DOHH2 (cell line): ENCODE results near the gene ADAMTS13.

Experiments used
- H3F3A ChIP-seq: fragments of 200-600 bp; sonication (generic), shearing (Covaris generic); 2 replicates; pipeline ENCODE4 v1.6.0; 2016; ENCODE audit warnings: antibody characterized with exemption, mild to moderate bottlenecking; ENCODE audit not compliant: control insufficient read depth, insufficient read depth
- H3K27ac ChIP-seq: fragments of 200-600 bp; sonication (generic); 2 replicates; pipeline ENCODE4 v1.5.1; 2014; ENCODE audit warnings: low read depth, mild to moderate bottlenecking, low read length, moderate library complexity
- H3K27me3 ChIP-seq: fragments of 200-600 bp; sonication (generic); 2 replicates; pipeline ENCODE4 v1.6.1; 2014; ENCODE audit warnings: mild to moderate bottlenecking, low read length, mixed read lengths; ENCODE audit not compliant: control insufficient read depth
- H3K36me3 ChIP-seq: fragments of 200-600 bp; sonication (generic); 2 replicates; pipeline ENCODE4 v1.6.1; 2014; ENCODE audit warnings: mild to moderate bottlenecking, low read length, moderate library complexity, mixed read lengths; ENCODE audit not compliant: control insufficient read depth
- H3K4me1 ChIP-seq: fragments of 200-600 bp; sonication (generic); 2 replicates; pipeline ENCODE4 v1.6.1; 2014; ENCODE audit warnings: mild to moderate bottlenecking, low read length, mixed read lengths; ENCODE audit not compliant: control insufficient read depth
- H3K4me2 ChIP-seq: fragments of 200-600 bp; sonication (generic); 2 replicates; pipeline ENCODE4 v1.6.0; 2014; ENCODE audit warnings: mild to moderate bottlenecking, low read length, moderate library complexity
- H3K4me3 ChIP-seq: fragments of 200-600 bp; sonication (generic); 2 replicates; pipeline ENCODE4 v1.5.1; 2014; ENCODE audit warnings: mild to moderate bottlenecking, low read length, mixed read lengths
- H3K79me2 ChIP-seq: fragments of 200-600 bp; sonication (generic); 2 replicates; pipeline ENCODE4 v1.6.1; 2014; ENCODE audit warnings: mild to moderate bottlenecking, low read length, mixed read lengths; ENCODE audit not compliant: control insufficient read depth
- H3K9me2 ChIP-seq: fragments of 200-600 bp; sonication (generic); replicated peaks from 2 replicates; pipeline ENCODE4 v1.6.1; 2014; ENCODE audit warnings: mild to moderate bottlenecking, low read length, mixed read lengths; ENCODE audit not compliant: control insufficient read depth
- H3K9me3 ChIP-seq: fragments of 200-600 bp; sonication (generic); 2 replicates; pipeline ENCODE4 v1.6.1; 2014; ENCODE audit warnings: antibody characterized with exemption, low read length, mixed read lengths; ENCODE audit not compliant: control insufficient read depth, insufficient read depth
- H4K20me1 ChIP-seq: fragments of 200-600 bp; sonication (generic); 2 replicates; pipeline ENCODE4 v1.6.0; 2014; ENCODE audit warnings: low read depth, mild to moderate bottlenecking, antibody characterized with exemption, low read length, moderate library complexity; ENCODE audit not compliant: control insufficient read depth, insufficient read depth
- CTCF ChIP-seq: fragments of 200-600 bp; sonication (generic); IDR thresholded peaks from one replicate; pipeline ENCODE4 v1.5.1; 2014; ENCODE audit warnings: antibody characterized with exemption, mild to moderate bottlenecking, low read depth, low read length; ENCODE audit not compliant: poor library complexity, severe bottlenecking
- EZH2phosphoT487 ChIP-seq: fragments of 200-600 bp; sonication (generic); IDR thresholded peaks from 2 replicates; pipeline ENCODE4 v1.6.1; 2017; ENCODE audit warnings: borderline replicate concordance, mild to moderate bottlenecking, antibody characterized with exemption, low read length, moderate library complexity, mixed read lengths

The ADAMTS13 gene

DNA sequence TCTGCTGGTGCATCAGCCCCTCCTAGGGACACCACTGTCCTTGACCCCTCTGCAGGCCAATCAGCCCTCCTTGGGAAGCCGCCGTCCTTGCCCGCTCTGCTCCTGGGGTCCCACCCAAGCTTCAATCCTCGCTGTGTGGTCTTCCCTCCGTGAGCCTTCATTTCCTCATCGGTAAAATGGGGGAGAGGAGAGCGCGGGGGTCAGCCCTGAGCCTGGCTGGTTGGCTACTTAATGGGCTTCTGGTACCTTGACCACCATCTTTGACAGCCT, 69.4 kb downstream of the ADAMTS13 start:
- no peaks in the 10 kb centered on the region for H3K9me3 ChIP-seq
- no peaks in the 10 kb centered on the region for H3F3A ChIP-seq
- TF ChIP-seq EZH2phosphoT487, result no peak
- no peak for TF ChIP-seq CTCF
- no peaks in the 10 kb centered on the region for H4K20me1 ChIP-seq
- no peak overlapping the region for H3K4me3 ChIP-seq
- no peaks in the 10 kb centered on the region for H3K9me2 ChIP-seq
- H3K36me3 ChIP-seq, result no peaks in the 10 kb centered on the region
- H3K27ac ChIP-seq, result no peak overlapping the region
- no peak overlapping the region for H3K4me2 ChIP-seq
- H3K27me3 ChIP-seq, result peaks cover 7% of the 10 kb centered on the region; the same call in 1 of the 2 replicates
- no peaks in the 10 kb centered on the region for H3K79me2 ChIP-seq
- H3K4me1 ChIP-seq, result no peaks in the 10 kb centered on the region

DNA sequence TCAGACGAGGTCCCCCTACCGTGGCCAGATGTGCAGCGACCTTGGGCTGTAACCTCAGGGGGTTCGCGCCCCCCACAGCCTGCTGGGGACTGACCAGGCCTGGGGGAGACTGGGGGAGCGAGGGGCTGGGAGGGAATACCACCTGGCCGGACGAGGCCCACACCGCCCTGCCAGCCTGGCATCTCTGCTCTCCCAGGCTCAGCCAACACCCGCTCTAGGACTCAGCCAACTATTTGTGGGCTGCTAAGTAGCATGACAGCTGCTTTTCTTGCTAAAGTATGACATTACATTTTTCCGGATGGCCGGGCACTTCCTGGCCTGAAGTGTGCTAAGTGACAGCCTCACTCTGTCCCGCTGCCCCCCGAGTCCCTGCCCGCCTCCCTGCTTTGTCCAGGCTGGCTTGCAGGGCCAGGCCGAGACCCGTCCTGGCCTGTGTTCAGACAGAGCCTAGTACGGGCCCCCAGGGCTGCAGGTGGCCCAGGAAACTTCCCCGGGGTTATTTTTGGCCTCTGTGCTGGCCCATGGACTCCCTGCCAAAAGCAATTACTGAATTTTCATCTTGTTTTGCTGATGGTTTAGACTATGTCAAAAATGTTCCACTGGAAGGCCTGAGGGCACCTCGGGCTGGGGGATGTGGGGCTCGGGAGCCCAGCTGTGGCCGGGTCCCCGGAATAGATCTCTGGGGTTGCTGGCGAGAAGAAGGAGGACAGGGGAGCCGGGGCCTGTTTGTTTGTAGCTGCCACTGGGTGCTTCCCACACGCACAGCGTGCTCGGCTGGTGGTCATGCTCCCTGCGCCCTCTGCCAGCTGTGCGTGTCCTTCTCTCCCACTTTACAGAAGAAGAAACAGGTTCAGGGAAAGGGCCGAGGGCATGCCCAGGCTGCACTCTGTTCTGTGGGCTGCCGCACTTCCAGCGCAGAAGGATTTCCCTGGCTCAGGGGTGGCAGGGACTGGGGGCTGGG, 70.2 kb downstream of the ADAMTS13 start:
- Histone ChIP-seq H3K79me2 (no peaks in the 10 kb centered on the region), H3K9me3 (no peaks in the 10 kb centered on the region), H4K20me1 (no peaks in the 10 kb centered on the region), H3K9me2 (no peaks in the 10 kb centered on the region), H3F3A (no peaks in the 10 kb centered on the region), H3K27ac (no peak overlapping the region), H3K4me3 (no peak overlapping the region), H3K27me3 (peaks cover 7% of the 10 kb centered on the region; the same call in 1 of the 2 replicates), H3K4me1 (no peaks in the 10 kb centered on the region), H3K36me3 (no peaks in the 10 kb centered on the region), H3K4me2 (no peak overlapping the region)
- TF ChIP-seq EZH2phosphoT487, result no peak
- TF ChIP-seq CTCF, result no peak

GRCh38 chr9:133493428-133493827, 71.3 kb downstream of the ADAMTS13 start:
- no peak overlapping the region for H3K4me2 ChIP-seq
- no peaks in the 10 kb centered on the region for H3K4me1 ChIP-seq
- peaks cover 7% of the 10 kb centered on the region; the same call in 1 of the 2 replicates for H3K27me3 ChIP-seq
- no peaks in the 10 kb centered on the region for H3K9me3 ChIP-seq
- no peak overlapping the region for H3K27ac ChIP-seq
- TF ChIP-seq EZH2phosphoT487 (no peak), CTCF (no peak)
- H3K4me3 ChIP-seq, result no peak overlapping the region
- no peaks in the 10 kb centered on the region for H3K79me2 ChIP-seq
- no peaks in the 10 kb centered on the region for H3K9me2 ChIP-seq
- H4K20me1 ChIP-seq, result no peaks in the 10 kb centered on the region
- H3K36me3 ChIP-seq, result no peaks in the 10 kb centered on the region
- H3F3A ChIP-seq, result no peaks in the 10 kb centered on the region
